CD14-positive monocyte (primary cell): ENCODE results near the gene EEIG1. TPM values are rescaled to one million over a fixed set of nuclear protein-coding genes. Genes with fewer than 3 reads are reported as not detected.
A peak's percentile ranks its signal among the peaks of the same experiment; 100 is the strongest.

Experiments
- DNase-seq, 3 donors: peaks; one replicate each; pipeline ENCODE4 v3.0.0-alpha.2; 2011 to 2022
- H2AFZ ChIP-seq: 2 replicates; pipeline ENCODE4 v1.6.0; 2012; ENCODE audit warnings: mild to moderate bottlenecking, low read depth, low read length, inconsistent platforms; ENCODE audit not compliant: insufficient read depth, poor library complexity, severe bottlenecking
- H3K27ac ChIP-seq, 2 donors: 1 replicate in 1 of 2; 2 replicates in 1 of 2; pipeline ENCODE4 v1.5.1; 2012 to 2013; ENCODE audit warnings: low read length in 2 of 2, control low read depth in 1 of 2, inconsistent platforms in 1 of 2, low read depth in 1 of 2, mild to moderate bottlenecking in 1 of 2
- H3K27me3 ChIP-seq, 2 donors: one replicate each; pipeline versions ENCODE4 v1.6.0 to v1.6.1; 2011 to 2013; ENCODE audit warnings: low read length in 2 of 2; ENCODE audit not compliant: control insufficient read depth in 2 of 2, insufficient read depth in 2 of 2
- H3K36me3 ChIP-seq, 2 donors: replicated peaks in 1 of 2; 1 replicate in 1 of 2; 2 replicates in 1 of 2; pipeline versions ENCODE4 v1.5.1 to v1.6.1; 2012 to 2013; ENCODE audit warnings: low read length in 2 of 2, control low read depth in 1 of 2, inconsistent platforms in 1 of 2, mild to moderate bottlenecking in 1 of 2; ENCODE audit not compliant: insufficient read depth in 2 of 2, control insufficient read depth in 1 of 2
- H3K4me1 ChIP-seq, 2 donors: 1 replicate in 1 of 2; 2 replicates in 1 of 2; pipeline versions ENCODE4 v1.5.1 to v1.6.1; 2012 to 2013; ENCODE audit warnings: low read length in 2 of 2, control low read depth in 1 of 2, inconsistent platforms in 1 of 2, mild to moderate bottlenecking in 1 of 2, moderate library complexity in 1 of 2; ENCODE audit not compliant: insufficient read depth in 2 of 2, control insufficient read depth in 1 of 2
- H3K4me2 ChIP-seq: replicated peaks from 2 replicates; pipeline ENCODE3; 2012; ENCODE audit warnings: low read length, moderate library complexity, mild to moderate bottlenecking; ENCODE audit not compliant: poor library complexity, severe bottlenecking; ENCODE audit errors: extremely low read depth
- H3K4me3 ChIP-seq, 3 experiments: fragments of 200-600 bp in 1 of 3; sonication (generic) in 1 of 3; replicated peaks in 1 of 3; 1 replicate in 2 of 3; 2 replicates in 1 of 3; pipeline ENCODE4 v1.5.1; 2011 to 2013; ENCODE audit warnings: low read length in 3 of 3, mild to moderate bottlenecking in 3 of 3, control low read depth in 2 of 3, low read depth in 2 of 3, inconsistent platforms in 1 of 3, moderate library complexity in 1 of 3
- H3K79me2 ChIP-seq: 2 replicates; pipeline ENCODE4 v1.6.0; 2012; ENCODE audit warnings: mild to moderate bottlenecking, control low read depth, inconsistent platforms, low read length, moderate library complexity; ENCODE audit not compliant: insufficient read depth
- H3K9ac ChIP-seq: 2 replicates; pipeline ENCODE4 v1.6.0; 2017; ENCODE audit warnings: low read length, mild to moderate bottlenecking; ENCODE audit not compliant: insufficient read depth, poor library complexity, severe bottlenecking
- H3K9me3 ChIP-seq, 2 donors: replicated peaks in 1 of 2; 1 replicate in 1 of 2; 2 replicates in 1 of 2; pipeline versions ENCODE4 v1.5.1 to v1.6.1; 2012 to 2013; ENCODE audit warnings: low read length in 2 of 2, control low read depth in 1 of 2; ENCODE audit not compliant: control insufficient read depth in 1 of 2, insufficient read depth in 1 of 2
- H4K20me1 ChIP-seq: 2 replicates; pipeline ENCODE4 v1.6.0; 2012; ENCODE audit warnings: mild to moderate bottlenecking, low read length, control low read depth, moderate library complexity; ENCODE audit not compliant: insufficient read depth
- H3K27ac Mint-ChIP-seq, 7 donors: one replicate each; pipeline ENCODE4 v1.8.0; 2020; ENCODE audit warnings: mild to moderate bottlenecking in 7 of 7, mixed read lengths in 7 of 7, moderate library complexity in 6 of 7, inconsistent platforms in 2 of 7
- H3K27me3 Mint-ChIP-seq, 3 donors: one replicate each; pipeline ENCODE4 v1.8.0; 2021 to 2022; ENCODE audit warnings: low read depth in 3 of 3, mild to moderate bottlenecking in 3 of 3, mixed read lengths in 3 of 3, moderate library complexity in 3 of 3, inconsistent platforms in 1 of 3
- H3K36me3 Mint-ChIP-seq, 2 donors: one replicate each; pipeline ENCODE4 v1.8.0; 2020; ENCODE audit warnings: mixed read lengths in 2 of 2, inconsistent platforms in 1 of 2, mild to moderate bottlenecking in 1 of 2
- H3K4me1 Mint-ChIP-seq: one replicate; pipeline ENCODE4 v1.8.0; 2020; ENCODE audit warnings: mild to moderate bottlenecking, mixed read lengths
- H3K4me3 Mint-ChIP-seq, 2 donors: one replicate each; pipeline ENCODE4 v1.8.0; 2020; ENCODE audit warnings: mild to moderate bottlenecking in 2 of 2, mixed read lengths in 2 of 2, moderate library complexity in 1 of 2
- H3K9me3 Mint-ChIP-seq, 7 donors: one replicate each; pipeline ENCODE4 v1.8.0; 2020 to 2022; ENCODE audit warnings: mixed read lengths in 7 of 7, mild to moderate bottlenecking in 6 of 7, moderate library complexity in 6 of 7, inconsistent platforms in 2 of 7
- CTCF ChIP-seq: fragments of 200-600 bp; IDR thresholded peaks from one replicate; pipeline ENCODE4 v1.8.0; 2022; ENCODE audit warnings: antibody characterized with exemption, mild to moderate bottlenecking
- WGBS: methylation state at CpG from one replicate; pipeline ENCODE4 v1.1.5; 2013; ENCODE audit warnings: missing lambda C conversion rate; ENCODE audit not compliant: insufficient coverage; 5-methylcytosine and 5-hydroxymethylcytosine counted together
- intact Hi-C, 2 donors: fragments of 100-400 bp; cut with micrococcal nuclease; formaldehyde crosslinking; loops; one replicate each; pipeline versions ENCODE4 v1.15.0 to v1.15.1; 2023
- polyA plus RNA-seq, 3 donors: library from polyadenylated mRNA; depleted of rRNA in 1 of 3; unstranded in 2 of 3; stranded (reverse) in 1 of 3; fragments of 300-500 nt in 2 of 3; fragments of >200 nt in 1 of 3; fragmentation: Illumina TruSeq in 2 of 3; gene quantifications; 1 replicate in 2 of 3; 2 replicates in 1 of 3; pipeline ENCODE4 v1.2.3, GENCODE V29; 2012 to 2021

The EEIG1 gene
- polyA plus RNA-seq, 3 donors, result 0.86 to 2.3 (median 2.1) TPM

- Mint-ChIP-seq H3K9me3 (peaks cover 0 to 4% (median 0%) of the 10 kb centered on the region in 7 donors), H3K27ac (peak overlapping the region in 2 of 7 donors; percentile 6 to 42), H3K4me1 (peaks cover 27% of the 10 kb centered on the region), H3K4me3 (peak overlapping the region; percentile 88 to 94), H3K36me3 (peaks cover 0 to 3% of the 10 kb centered on the region in 2 donors), H3K27me3 (peaks cover 15 to 19% (median 15%) of the 10 kb centered on the region in 3 donors)
- Histone ChIP-seq H3K4me2 (peak overlapping the region; percentile 87), H3K4me1 (peaks cover 18 to 27% of the 10 kb centered on the region in 2 donors), H4K20me1 (peaks cover 12% of the 10 kb centered on the region), H3K4me3 (peak overlapping the region; percentile 57 to 83 (median 57)), H3K36me3 (no peaks in the 10 kb centered on the region), H3K27ac (no peak overlapping the region), H3K9me3 (no peaks in the 10 kb centered on the region), H2AFZ (peak overlapping the region; percentile 83), H3K27me3 (peaks cover 5 to 13% of the 10 kb centered on the region in 2 donors), H3K9ac (peak overlapping the region; percentile 61), H3K79me2 (no peaks in the 10 kb centered on the region)
- intact Hi-C loops, result no loop called here
- no peak for TF ChIP-seq CTCF
- WGBS, result 14% methylated on average over 15 of the region's 24 CpGs
- DNase-seq, result peak in 1 of 3 donors; percentile 14
Measured at GRCh38 chr9:127979333-127980059, 1.3 kb downstream of the EEIG1 start.

GRCh38 chr9:127979015-127979332, 1.8 kb downstream of the EEIG1 start:
- H3K9ac ChIP-seq, result no peak overlapping the region
- Mint-ChIP-seq H3K4me1 (peaks cover 27% of the 10 kb centered on the region), H3K27me3 (peaks cover 15 to 20% (median 15%) of the 10 kb centered on the region in 3 donors), H3K9me3 (peaks cover 0 to 4% (median 0%) of the 10 kb centered on the region in 7 donors), H3K27ac (no peak overlapping the region), H3K36me3 (peaks cover 0 to 3% of the 10 kb centered on the region in 2 donors), H3K4me3 (peak overlapping the region; percentile 88 to 94)
- intact Hi-C loops, result no loop called here
- H3K4me2 ChIP-seq, result no peak overlapping the region
- no peak overlapping the region for H2AFZ ChIP-seq
- H3K27ac ChIP-seq, result no peak overlapping the region
- no peaks in the 10 kb centered on the region for H3K79me2 ChIP-seq
- H3K27me3 ChIP-seq, result peaks cover 5 to 13% of the 10 kb centered on the region in 2 donors
- no peaks in the 10 kb centered on the region for H3K36me3 ChIP-seq
- peaks cover 18 to 27% of the 10 kb centered on the region in 2 donors for H3K4me1 ChIP-seq
- 96% methylated on average over 5 of the region's 5 CpGs for WGBS
- TF ChIP-seq CTCF, result no peak
- H4K20me1 ChIP-seq, result peaks cover 12% of the 10 kb centered on the region
- peak in 1 of 3 donors; percentile 2 for DNase-seq
- no peaks in the 10 kb centered on the region for H3K9me3 ChIP-seq
- no peak overlapping the region for H3K4me3 ChIP-seq
